ENCODE measurements around the gene PATE1.
"Not testable (repeated sequence)": the region's sequence is repeated elsewhere in the genome, so short reads cannot be mapped to it uniquely, and the experiment has no call there.

The PATE1 gene

GRCh38 chr11:125745979-125746378, at the start of gene PATE1:
Gene PATE1, plus strand, starts transcription at chr11:125746279. Its CDS starts 26 bp downstream, at chr11:125746305.
- no peak for DNase-seq

- no peak for DNase-seq
Observed at GRCh38 chr11:125701018-125701610, 45.0 kb upstream of the PATE1 start.

- no peak for DNase-seq
Observed at GRCh38 chr11:125701858-125702621, 44.0 kb upstream of the PATE1 start.

- DNase-seq: not testable (repeated sequence)
Observed at GRCh38 chr11:125704686-125705085, 41.4 kb upstream of the PATE1 start.

- no peak for DNase-seq
Observed at GRCh38 chr11:125720781-125721180, 25.3 kb upstream of the PATE1 start.

- no peak for DNase-seq
Observed at GRCh38 chr11:125724125-125724524, 22.0 kb upstream of the PATE1 start.

DNA sequence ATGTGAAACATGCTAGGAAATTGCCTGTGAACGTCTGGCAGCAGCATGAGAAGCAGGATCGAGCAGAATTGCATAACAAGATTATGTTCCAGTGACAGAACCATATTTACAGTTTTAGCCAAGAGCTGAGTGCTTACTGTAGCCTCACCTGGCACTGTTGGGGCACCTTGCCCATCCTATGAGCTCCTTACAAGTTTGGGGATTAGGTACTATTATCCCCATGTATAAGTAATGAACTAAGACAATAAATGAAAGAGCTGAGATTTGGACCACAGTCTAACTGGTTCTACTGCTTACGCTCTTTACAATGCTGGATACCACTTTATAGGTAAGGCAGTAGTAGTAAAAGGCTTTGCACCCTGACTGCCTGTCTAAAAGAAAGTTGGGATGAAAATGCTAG, 17.1 kb upstream of the PATE1 start:
- no peak for DNase-seq

- DNase-seq: no peak
Observed at GRCh38 chr11:125740617-125741016, 5.5 kb upstream of the PATE1 start.

DNA sequence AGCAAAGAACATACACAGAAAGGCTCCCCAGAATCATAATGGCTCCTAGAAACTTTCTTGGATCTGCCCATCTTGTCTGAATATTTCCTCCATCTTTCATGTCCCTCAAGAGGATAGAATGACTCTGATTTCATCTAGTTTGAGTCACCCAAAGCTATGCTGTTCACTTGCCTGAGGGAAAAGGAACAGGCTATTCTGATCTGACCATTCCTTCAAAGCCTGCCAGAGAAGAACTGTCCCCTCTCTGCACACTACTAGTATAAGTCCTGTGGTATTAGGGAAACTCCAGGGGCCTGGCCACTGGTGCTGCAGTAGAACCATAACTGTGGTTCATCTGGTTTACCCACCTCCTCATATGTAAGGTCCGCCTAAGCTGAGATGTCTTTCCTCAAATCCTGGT, 2.4 kb upstream of the PATE1 start:
- DNase-seq: no peak

- DNase-seq: no peak
Observed at GRCh38 chr11:125750629-125751028, 4.5 kb downstream of the PATE1 start.

GRCh38 chr11:125756050-125756449, 10.0 kb downstream of the PATE1 start:
- DNase-seq: no peak

DNA sequence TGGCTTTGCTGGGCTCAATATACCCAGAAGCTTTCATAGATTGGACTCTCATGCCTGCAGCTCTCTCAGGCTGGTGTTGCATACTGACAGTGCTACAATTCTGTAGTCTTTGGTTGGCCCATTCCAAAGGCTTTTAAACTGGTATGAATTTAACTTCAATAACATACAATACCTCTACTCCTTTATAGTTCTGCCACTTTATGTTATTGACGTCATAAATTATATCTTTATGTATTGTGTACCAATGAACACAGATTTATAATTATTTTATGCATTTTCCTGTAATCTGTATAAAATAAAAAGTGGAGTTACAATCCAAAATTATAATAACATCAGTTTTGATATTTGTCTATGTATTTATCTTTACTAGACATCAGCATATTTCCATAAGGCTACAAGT, 16.4 kb downstream of the PATE1 start:
- DNase-seq: no peak

GRCh38 chr11:125763483-125763882, 17.4 kb downstream of the PATE1 start:
- DNase-seq: no peak

DNA sequence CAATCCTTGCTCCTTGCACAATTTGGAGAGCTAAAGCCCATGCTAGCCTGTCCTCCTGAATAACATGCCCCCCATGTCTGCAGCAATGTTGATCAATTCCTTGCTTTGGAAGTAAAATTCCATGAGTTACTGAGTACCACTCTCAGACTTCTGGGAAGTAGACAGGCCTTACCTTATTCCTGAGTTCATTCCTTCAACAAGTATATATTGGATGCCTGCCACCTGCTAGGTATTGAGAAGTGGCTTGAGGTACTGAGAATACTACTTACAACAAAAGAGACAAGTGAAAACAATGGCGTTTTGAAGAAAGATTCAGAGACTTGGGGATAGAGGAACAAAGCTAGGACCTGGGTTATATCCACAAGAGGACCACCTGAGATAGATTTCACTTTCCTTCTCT, 20.2 kb downstream of the PATE1 start:
- DNase-seq: no peak

DNA sequence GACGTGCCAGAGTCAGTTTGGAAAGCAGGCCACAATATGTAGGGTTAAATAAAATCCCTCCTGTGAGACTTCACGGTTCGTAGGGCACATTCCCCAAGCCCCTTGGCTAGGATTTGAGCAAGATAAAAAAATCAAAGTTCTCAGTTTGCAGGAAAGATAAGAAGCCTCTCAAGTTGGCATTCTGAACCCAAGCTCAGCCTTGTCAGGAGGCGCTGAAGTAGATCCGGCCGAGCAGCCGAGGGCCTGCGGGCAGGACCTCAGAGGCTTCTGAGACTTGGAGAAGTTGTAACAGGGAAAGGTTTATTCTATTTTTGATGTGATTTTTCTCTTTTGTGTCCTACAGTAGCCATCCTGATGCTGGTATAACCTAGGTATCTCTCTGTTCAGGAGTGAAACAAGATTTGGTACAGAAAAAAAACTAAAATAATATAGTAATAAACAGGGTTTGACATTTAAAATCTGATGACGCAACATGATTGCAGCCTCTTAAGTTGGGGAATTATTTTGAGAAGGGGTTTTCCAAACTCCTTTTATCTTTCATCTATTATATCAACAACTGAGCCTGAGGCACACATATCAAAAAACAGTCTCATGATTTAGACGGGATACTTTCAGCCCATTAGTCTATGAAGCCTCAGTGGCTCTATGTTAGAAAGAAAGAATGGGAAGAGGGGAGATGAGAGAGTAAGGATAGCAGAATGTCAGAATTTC, 22.4 kb downstream of the PATE1 start:
- no peak for DNase-seq

- no peak for DNase-seq
Observed at GRCh38 chr11:125770583-125770982, 24.5 kb downstream of the PATE1 start.

DNA sequence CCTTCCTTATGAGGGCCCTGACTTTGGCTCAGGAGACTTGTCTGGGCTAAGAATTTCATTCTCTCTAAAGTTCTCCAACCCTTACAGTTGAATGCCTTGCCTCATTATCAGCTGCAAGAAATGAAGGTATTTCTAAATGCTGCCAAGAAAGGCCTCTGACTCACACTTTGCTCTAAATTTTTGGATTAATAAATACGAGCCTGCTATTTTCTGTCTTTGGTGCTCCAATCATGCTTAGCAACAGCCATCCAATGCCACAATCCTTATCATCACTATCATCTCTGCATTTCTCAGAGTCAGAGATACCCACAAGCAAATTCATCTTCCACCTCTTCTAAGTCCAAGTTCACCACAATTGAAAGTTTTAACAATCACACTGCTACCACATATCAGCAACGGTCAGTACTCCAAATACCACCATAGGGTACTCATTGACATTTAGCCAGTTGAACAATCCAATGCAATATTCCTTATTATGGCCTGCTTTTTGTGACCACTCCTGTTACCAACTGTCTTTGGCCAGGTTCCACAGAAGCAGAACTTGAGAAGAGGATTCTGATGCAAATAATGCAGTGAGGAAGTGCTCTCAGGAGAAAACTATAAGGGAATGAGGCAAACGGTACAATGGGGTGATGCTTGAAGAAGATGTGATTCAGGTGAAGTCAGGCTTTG, 26.9 kb downstream of the PATE1 start:
- no peak for DNase-seq

DNA sequence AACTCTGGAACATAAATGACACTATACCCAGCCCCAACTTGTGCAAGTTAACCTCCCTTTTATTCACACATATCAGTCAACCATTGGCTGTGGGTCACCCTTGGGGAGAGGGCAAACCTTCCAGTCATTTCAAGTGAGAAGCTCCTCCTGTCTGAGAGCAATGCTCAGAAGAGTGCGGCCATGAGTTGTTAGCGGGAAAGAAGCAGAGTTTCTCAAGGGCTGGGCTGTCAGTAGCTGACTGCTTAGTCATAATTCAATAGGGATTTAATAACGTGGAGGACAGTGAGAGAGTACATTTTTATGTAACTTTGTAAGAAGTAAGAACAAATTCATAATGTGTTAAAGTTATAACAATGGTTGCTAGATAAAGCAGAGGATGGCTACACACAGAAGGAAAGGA, 27.4 kb downstream of the PATE1 start:
- DNase-seq: no peak

- no peak for DNase-seq
Observed at GRCh38 chr11:125777309-125777708, 31.2 kb downstream of the PATE1 start.

DNA sequence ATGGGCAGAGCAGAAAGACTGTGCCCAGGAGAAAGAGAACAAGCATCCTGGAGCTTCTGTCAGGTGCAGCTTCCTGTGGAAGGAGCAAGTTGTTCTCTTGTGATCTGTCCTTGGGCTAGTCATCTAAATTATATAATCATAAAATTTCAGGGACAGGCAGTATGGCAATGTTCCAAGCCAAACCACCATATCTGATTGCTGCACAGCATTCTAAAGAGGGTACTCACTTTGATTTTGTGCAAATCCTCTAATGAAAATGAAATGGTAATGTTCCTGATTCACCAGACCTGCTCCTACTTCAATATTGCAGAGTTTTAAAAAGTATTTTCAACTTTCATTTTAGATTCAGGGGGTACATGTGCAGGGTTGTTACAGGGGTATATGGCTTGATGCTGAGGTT, 32.6 kb downstream of the PATE1 start, which contains the start of gene PATE2:
PATE2 (minus strand) TSS at position 101 of the 400 bp plus-strand sequence; CDS start at position 46, 55 bp downstream.
- DNase-seq: no peak

DNA sequence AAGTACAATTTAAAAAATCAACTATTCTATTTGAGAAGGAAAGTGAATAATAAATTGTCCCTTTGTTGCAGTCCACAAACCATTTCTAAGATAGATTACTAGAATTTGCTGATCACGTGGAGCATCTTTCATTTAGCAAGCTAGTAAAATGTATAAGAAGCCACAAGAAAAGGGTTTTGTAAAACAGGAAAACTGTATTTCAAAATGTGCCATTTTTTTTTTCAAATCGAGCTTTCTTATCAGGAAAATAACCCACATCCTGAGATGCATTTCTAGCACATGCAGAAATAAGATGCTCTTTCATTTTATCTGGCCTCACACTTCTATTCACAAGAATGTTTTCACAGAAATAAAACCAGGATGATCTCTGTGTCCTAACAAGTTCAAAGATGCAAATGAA, 38.6 kb downstream of the PATE1 start:
- DNase-seq: no peak

DNA sequence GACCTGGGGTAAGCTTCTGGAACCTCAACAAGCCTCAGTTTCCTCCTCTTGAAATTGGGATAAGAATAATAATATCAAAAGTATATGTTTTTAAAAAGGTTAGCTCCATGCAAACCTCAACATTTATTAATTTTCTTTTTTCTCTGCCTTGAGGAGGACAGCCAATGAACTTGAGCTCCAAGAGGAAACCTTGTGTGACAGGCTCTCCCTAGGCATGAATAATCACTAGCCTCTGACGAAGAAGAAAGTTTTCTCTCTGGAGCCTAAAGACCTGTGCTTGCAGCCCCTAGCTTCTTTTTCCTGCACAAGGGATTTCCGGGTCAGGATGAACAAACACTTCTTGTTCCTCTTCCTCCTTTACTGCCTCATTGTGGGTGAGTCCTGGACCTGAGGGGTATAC, 41.7 kb downstream of the PATE1 start, which contains the start of gene PATE3:
PATE3 (plus strand) TSS at position 301 of the 400 bp plus-strand sequence; CDS start at position 326, 25 bp downstream.
- no peak for DNase-seq

GRCh38 chr11:125790825-125791224, 44.7 kb downstream of the PATE1 start:
- no peak for DNase-seq

Measured in NCI-H1436 treated with DMSO at 0.1 percent for 48 hours (cell line).